ENCODE measurements around the gene CRMP1.
A peak's percentile ranks its signal among the peaks of the same experiment; 100 is the strongest.
"Not testable (repeated sequence)": the region's sequence is repeated elsewhere in the genome, so short reads cannot be mapped to it uniquely, and the experiment has no call there.

Gene CRMP1

GRCh38 chr4:5839751-5840674 lies 52.9 kb downstream of the CRMP1 start:
- in situ Hi-C loops (cut with HindIII; ENCODE audit: low sequenced_read_pairs) = no loop called here
- no peak overlapping the region for H3K4me3 ChIP-seq (ENCODE audit: low read depth, low read length)
- DNase-seq (ENCODE audit: low read depth, low spot score) = peak; percentile 4
- no peak for TF ChIP-seq CTCF (IDR thresholded peaks at IDR 0.05; ENCODE audit: low read depth, low read length)

GRCh38 chr4:5839332-5839731 lies 53.6 kb downstream of the CRMP1 start:
- in situ Hi-C loops (cut with HindIII; ENCODE audit: low sequenced_read_pairs) = no loop called here

GRCh38 chr4:5837483-5837882 lies 55.4 kb downstream of the CRMP1 start:
- in situ Hi-C loops (cut with HindIII; ENCODE audit: low sequenced_read_pairs); DNase-seq (ENCODE audit: low read depth, low spot score); H3K4me3 ChIP-seq (ENCODE audit: low read depth, low read length): not testable (repeated sequence)

More at GRCh38 chr4:5839332-5839731, 53.6 kb downstream of the CRMP1 start:
- no peak for DNase-seq (ENCODE audit: low read depth, low spot score)
- no peak overlapping the region for H3K4me3 ChIP-seq (ENCODE audit: low read depth, low read length)
- no peak for TF ChIP-seq CTCF (IDR thresholded peaks at IDR 0.05; ENCODE audit: low read depth, low read length)

- TF ChIP-seq CTCF (IDR thresholded peaks at IDR 0.05; ENCODE audit: low read depth, low read length) = no peak
- no peak overlapping the region for H3K4me3 ChIP-seq (ENCODE audit: low read depth, low read length)
- no peak for DNase-seq (ENCODE audit: low read depth, low spot score)
- in situ Hi-C loops (cut with HindIII; ENCODE audit: low sequenced_read_pairs) = no loop called here
These were observed 55.9 kb downstream of the CRMP1 start for GRCh38 chr4:5836943-5837342.

- H3K4me3 ChIP-seq (ENCODE audit: low read depth, low read length) = no peak overlapping the region
- TF ChIP-seq CTCF (IDR thresholded peaks at IDR 0.05; ENCODE audit: low read depth, low read length) = no peak
- in situ Hi-C loops (cut with HindIII; ENCODE audit: low sequenced_read_pairs) = no loop called here
- DNase-seq (ENCODE audit: low read depth, low spot score) = no peak
These were observed 64.9 kb downstream of the CRMP1 start for GRCh38 chr4:5828005-5828391.

- no peak for TF ChIP-seq CTCF (IDR thresholded peaks at IDR 0.05; ENCODE audit: low read depth, low read length)
These were observed 65.5 kb downstream of the CRMP1 start for GRCh38 chr4:5827108-5828004.

More at GRCh38 chr4:5827108-5828004, 65.5 kb downstream of the CRMP1 start:
- in situ Hi-C loops (cut with HindIII; ENCODE audit: low sequenced_read_pairs) = no loop called here
- peak; percentile 5 for DNase-seq (ENCODE audit: low read depth, low spot score)
- no peak overlapping the region for H3K4me3 ChIP-seq (ENCODE audit: low read depth, low read length)

Measured in astrocyte of the spinal cord (primary cell).